GM19467 (cell line): ENCODE data around the gene GPR26.

Experiments used
- ATAC-seq: cut with Tn5 transposase; IDR thresholded peaks from one replicate; pipeline ENCODE4 v1.9.1; 2021; ENCODE audit warnings: mild to moderate bottlenecking, moderate library complexity; ENCODE audit not compliant: unreplicated experiment

The GPR26 gene

GRCh38 chr10:123645016-123645415 is 21.1 kb upstream of the GPR26 start:
- ATAC-seq = no peak

GRCh38 chr10:123645615-123646014 is 20.5 kb upstream of the GPR26 start:
- ATAC-seq = no peak

- ATAC-seq = no peak
Measured at GRCh38 chr10:123648595-123648994, 17.6 kb upstream of the GPR26 start.

- ATAC-seq = no peak
Measured at GRCh38 chr10:123649676-123650075, 16.5 kb upstream of the GPR26 start.

GRCh38 chr10:123651421-123652047 is 14.6 kb upstream of the GPR26 start:
- ATAC-seq = no peak

GRCh38 chr10:123655751-123656150 is 10.4 kb upstream of the GPR26 start:
- no peak for ATAC-seq

GRCh38 chr10:123663522-123663921 is 2.6 kb upstream of the GPR26 start:
- ATAC-seq = no peak

GRCh38 chr10:123665491-123666286 is 466 bp upstream of the GPR26 start:
- no peak for ATAC-seq

- no peak for ATAC-seq
Measured at GRCh38 chr10:123669886-123670285, 3.7 kb downstream of the GPR26 start.

GRCh38 chr10:123673198-123673597 is 7.0 kb downstream of the GPR26 start:
- ATAC-seq = no peak

- ATAC-seq = no peak
Measured at GRCh38 chr10:123674741-123675140, 8.6 kb downstream of the GPR26 start.

- ATAC-seq = no peak
Measured at GRCh38 chr10:123675811-123676210, 9.7 kb downstream of the GPR26 start.

- ATAC-seq = no peak
Measured at GRCh38 chr10:123677556-123677955, 11.4 kb downstream of the GPR26 start.

GRCh38 chr10:123678376-123678775 is 12.2 kb downstream of the GPR26 start:
- ATAC-seq = no peak

GRCh38 chr10:123681285-123681684 is 15.1 kb downstream of the GPR26 start:
- ATAC-seq = no peak

- ATAC-seq = no peak
Measured at GRCh38 chr10:123682477-123682876, 16.3 kb downstream of the GPR26 start.

- no peak for ATAC-seq
Measured at GRCh38 chr10:123683459-123683858, 17.3 kb downstream of the GPR26 start.

- ATAC-seq = no peak
Measured at GRCh38 chr10:123683865-123684264, 17.7 kb downstream of the GPR26 start.

- no peak for ATAC-seq
Measured at GRCh38 chr10:123685260-123685659, 19.1 kb downstream of the GPR26 start.

- ATAC-seq = no peak
Measured at GRCh38 chr10:123687758-123688157, 21.6 kb downstream of the GPR26 start.

GRCh38 chr10:123689880-123690279 is 23.7 kb downstream of the GPR26 start:
- ATAC-seq = no peak

GRCh38 chr10:123703195-123703790 is 37.1 kb downstream of the GPR26 start:
- no peak for ATAC-seq
